ENCODE results near the gene UBE2J1.

UBE2J1 gene

GRCh38 chr6:89352278-89353117, at the start of gene UBE2J1 (continued):
- peak; percentile 83 for TF ChIP-seq ZBTB48 (tag by site-specific recombination; IDR thresholded peaks at IDR 0.05)
- no peak for TF ChIP-seq EGR2 (tag by site-specific recombination; IDR thresholded peaks at IDR 0.05; ENCODE audit: low read depth)
- TF ChIP-seq ZNF335 (tag by site-specific recombination; conservative IDR thresholded peaks at IDR 0.05): 0 out of 2 replicates have a peak, but pooled peaks have one; percentile 46
- TF ChIP-seq ZNF26 (tag by site-specific recombination; IDR thresholded peaks at IDR 0.05): no peak
- TF ChIP-seq WT1 (tag by site-specific recombination; IDR thresholded peaks at IDR 0.05): peak; percentile 8; the same call in 1 of the 2 replicates
- no peak for TF ChIP-seq ZNF488 (tag by site-specific recombination; IDR thresholded peaks at IDR 0.05)
- TF ChIP-seq KLF1 (tag by site-specific recombination; IDR thresholded peaks at IDR 0.05): no peak; the same call in 1 of the 2 replicates
- peak; percentile 83 for TF ChIP-seq ZNF341 (tag by site-specific recombination; IDR thresholded peaks at IDR 0.05; ENCODE audit: low read depth)
- TF ChIP-seq ZBTB21 (tag by site-specific recombination; IDR thresholded peaks at IDR 0.05): no peak
- TF ChIP-seq ZBTB10 (tag by site-specific recombination; IDR thresholded peaks at IDR 0.05): no peak
- TF ChIP-seq ZNF121 (tag by site-specific recombination; IDR thresholded peaks at IDR 0.05): peak; percentile 47; the same call in 1 of the 2 replicates
- no peak for TF ChIP-seq ZSCAN23 (tag by site-specific recombination; IDR thresholded peaks at IDR 0.05)
- no peak for TF ChIP-seq PRDM1 (tag by site-specific recombination; IDR thresholded peaks at IDR 0.05)
- TF ChIP-seq ZNF660 (tag by site-specific recombination; IDR thresholded peaks at IDR 0.05): peak; percentile 92
- TF ChIP-seq ZIC2 (tag by site-specific recombination; IDR thresholded peaks at IDR 0.05): no peak
- no peak for TF ChIP-seq ZNF585B (tag by site-specific recombination; IDR thresholded peaks at IDR 0.05)
- peak; percentile 97 for TF ChIP-seq ZBTB8A (tag by site-specific recombination; IDR thresholded peaks at IDR 0.05)
- no peak for TF ChIP-seq ZNF664 (tag by site-specific recombination; IDR thresholded peaks at IDR 0.05)
- no peak for TF ChIP-seq ZNF549 (tag by site-specific recombination; IDR thresholded peaks at IDR 0.05)
- no peak for TF ChIP-seq ZNF175 (tag by site-specific recombination; IDR thresholded peaks at IDR 0.05)
- TF ChIP-seq SCRT2 (tag by site-specific recombination; IDR thresholded peaks at IDR 0.05): peak; percentile 60
- TF ChIP-seq ZNF19 (tag by site-specific recombination; IDR thresholded peaks at IDR 0.05; ENCODE audit: low read depth): no peak
- 0 out of 2 replicates have a peak, but pooled peaks have one; percentile 20 for TF ChIP-seq ZNF146 (tag by site-specific recombination; IDR thresholded peaks at IDR 0.05)
- 0 out of 2 replicates have a peak, but pooled peaks have one; percentile 23 for TF ChIP-seq ZNF645 (tag by site-specific recombination; IDR thresholded peaks at IDR 0.05)
- TF ChIP-seq ZNF398 (tag by site-specific recombination; IDR thresholded peaks at IDR 0.05): no peak
- peak; percentile 86; the same call in 1 of the 2 replicates for TF ChIP-seq ZNF2 (tag by site-specific recombination; IDR thresholded peaks at IDR 0.05)
- TF ChIP-seq ZNF211 (tag by site-specific recombination; IDR thresholded peaks at IDR 0.05; ENCODE audit: low read depth): no peak
- TF ChIP-seq MZF1 (tag by site-specific recombination; IDR thresholded peaks at IDR 0.05; ENCODE audit: borderline replicate concordance): no peak; the same call in 1 of the 2 replicates
- TF ChIP-seq ZNF639 (tag by site-specific recombination; IDR thresholded peaks at IDR 0.05): no peak
- TF ChIP-seq ZNF555 (tag by site-specific recombination; conservative IDR thresholded peaks at IDR 0.05): no peak
- TF ChIP-seq ZNF658 (tag by site-specific recombination; IDR thresholded peaks at IDR 0.05): no peak

Measured in HEK293 (cell line).